Vagina (tissue), 2 donors: Measurements from ENCODE around the gene TMEM9.

Experiments used
- CTCF ChIP-seq, 3 experiments: fragments of 450-650 bp in 2 of 3; fragments of 200-600 bp in 1 of 3; sonication (generic) in 1 of 3; IDR thresholded peaks; one replicate each; pipeline ENCODE4 v1.5.1; 2017 to 2019; ENCODE audit warnings: antibody characterized with exemption in 3 of 3, mild to moderate bottlenecking in 2 of 3, moderate library complexity in 2 of 3
- POLR2A ChIP-seq, 2 donors: fragments of 450-650 bp; IDR thresholded peaks; one replicate each; pipeline ENCODE4 v1.6.1; 2017; ENCODE audit warnings: antibody characterized with exemption in 2 of 2, mild to moderate bottlenecking in 2 of 2, moderate library complexity in 2 of 2

GRCh38 chr1:201111156-201111555 lies 43.1 kb downstream of the TMEM9 start:
- TF ChIP-seq CTCF (IDR thresholded peaks at IDR 0.05) (no peak), POLR2A (IDR thresholded peaks at IDR 0.05) (no peak)
